ENCODE results near the gene DCTN2.

GRCh38 chr12:57581802-57582201, 34.8 kb upstream of the DCTN2 start:
- TF ChIP-seq CTCF (optimal IDR thresholded peaks at IDR 0.05 in 1 of 3, IDR thresholded peaks at IDR 0.05 in 1 of 3, conservative IDR thresholded peaks at IDR 0.05 in 1 of 3; ENCODE audit: extremely low read depth in 1 of 3, insufficient read depth in 2 of 3, low read length in 3 of 3) (no peak), EZH2 (IDR thresholded peaks at IDR 0.05; ENCODE audit: low read length) (no peak)
